ENCODE measurements around the gene CLEC10A.

GRCh38 chr17:7034955-7035590 lies 45.0 kb downstream of the CLEC10A start:
- TF ChIP-seq POLR2A (IDR thresholded peaks at IDR 0.05; ENCODE audit: low read depth, low read length) (no peak), POLR2AphosphoS5 (IDR thresholded peaks at IDR 0.05; ENCODE audit: low read depth, low read length) (no peak), PAX5 (IDR thresholded peaks at IDR 0.05; ENCODE audit: insufficient read depth, low read length, severe bottlenecking) (no peak), TAF1 (IDR thresholded peaks at IDR 0.05; ENCODE audit: low read depth, low read length) (no peak)

Data from GM12891 (cell line).